Stomach (tissue), 4 donors: ENCODE data around the gene SLC3A2.

Experiments used
- CTCF ChIP-seq, 7 experiments: fragments of 450-650 bp in 4 of 7; fragments of 200-600 bp in 3 of 7; sonication (generic) in 3 of 7; IDR thresholded peaks; one replicate each; pipeline ENCODE4 v1.5.1; 2016 to 2019; ENCODE audit warnings: antibody characterized with exemption in 7 of 7, control low read depth in 2 of 7, mild to moderate bottlenecking in 1 of 7
- EP300 ChIP-seq: sonication (generic); formaldehyde crosslinking; IDR thresholded peaks from one replicate; pipeline ENCODE4 v1.6.1; 2017; ENCODE audit warnings: antibody characterized with exemption
- POLR2A ChIP-seq, 4 donors: fragments of 450-650 bp; IDR thresholded peaks; one replicate each; pipeline ENCODE4 v1.6.1; 2016; ENCODE audit warnings: antibody characterized with exemption in 4 of 4, control low read depth in 2 of 4, mild to moderate bottlenecking in 1 of 4, moderate library complexity in 1 of 4
- POLR2AphosphoS5 ChIP-seq, 3 donors: sonication (generic); formaldehyde crosslinking; IDR thresholded peaks; one replicate each; pipeline ENCODE4 v1.6.1; 2016; ENCODE audit warnings: antibody characterized with exemption in 3 of 3

GRCh38 chr11:62880231-62880802 is 379 bp upstream of the SLC3A2 start:
- no peak for TF ChIP-seq POLR2AphosphoS5 (IDR thresholded peaks at IDR 0.05)
- no peak for TF ChIP-seq POLR2A (IDR thresholded peaks at IDR 0.05)
- no peak for TF ChIP-seq EP300
- TF ChIP-seq CTCF (IDR thresholded peaks at IDR 0.05) = no peak
